ENCODE measurements around the gene EVA1A.

The EVA1A gene

DNA sequence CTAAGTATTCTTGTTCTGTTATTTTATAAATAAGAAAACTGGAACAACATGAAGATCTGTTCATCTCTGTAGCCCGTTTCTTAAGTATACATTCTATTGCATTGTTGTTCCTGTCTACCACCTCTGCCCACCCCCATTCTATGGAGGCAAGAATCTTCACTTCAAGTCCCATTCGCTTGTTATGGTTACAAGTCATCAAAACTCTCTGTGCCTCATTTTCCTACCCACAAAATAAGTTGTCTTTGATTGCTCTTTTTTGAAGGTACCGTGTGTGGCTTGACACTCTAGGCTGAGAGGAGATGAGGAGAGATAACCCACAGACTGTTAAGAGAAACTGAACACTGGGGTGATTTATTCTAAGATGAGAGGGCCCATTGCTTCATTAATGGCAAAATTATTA is 2.9 kb upstream of the EVA1A start:
- DNase-seq (ENCODE audit: low spot score), result no peak

DNA sequence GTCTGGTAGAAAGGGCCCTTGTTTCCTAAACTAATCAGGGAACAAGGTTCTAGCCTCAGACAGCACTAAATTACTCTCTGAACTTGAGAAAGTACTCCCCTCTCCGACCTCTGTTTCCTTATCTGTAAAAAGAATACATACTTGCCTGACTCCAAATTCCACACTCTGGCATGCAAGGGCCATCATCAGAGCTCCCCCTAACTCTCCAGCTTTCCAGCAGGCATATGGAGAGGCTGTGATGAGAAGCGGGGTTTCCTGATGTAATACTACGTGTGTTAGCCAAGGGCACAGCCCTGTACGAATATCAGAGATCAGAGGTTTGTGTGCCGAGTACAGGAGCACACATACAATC is 1.8 kb upstream of the EVA1A start:
- no peak for DNase-seq (ENCODE audit: low spot score)

DNA sequence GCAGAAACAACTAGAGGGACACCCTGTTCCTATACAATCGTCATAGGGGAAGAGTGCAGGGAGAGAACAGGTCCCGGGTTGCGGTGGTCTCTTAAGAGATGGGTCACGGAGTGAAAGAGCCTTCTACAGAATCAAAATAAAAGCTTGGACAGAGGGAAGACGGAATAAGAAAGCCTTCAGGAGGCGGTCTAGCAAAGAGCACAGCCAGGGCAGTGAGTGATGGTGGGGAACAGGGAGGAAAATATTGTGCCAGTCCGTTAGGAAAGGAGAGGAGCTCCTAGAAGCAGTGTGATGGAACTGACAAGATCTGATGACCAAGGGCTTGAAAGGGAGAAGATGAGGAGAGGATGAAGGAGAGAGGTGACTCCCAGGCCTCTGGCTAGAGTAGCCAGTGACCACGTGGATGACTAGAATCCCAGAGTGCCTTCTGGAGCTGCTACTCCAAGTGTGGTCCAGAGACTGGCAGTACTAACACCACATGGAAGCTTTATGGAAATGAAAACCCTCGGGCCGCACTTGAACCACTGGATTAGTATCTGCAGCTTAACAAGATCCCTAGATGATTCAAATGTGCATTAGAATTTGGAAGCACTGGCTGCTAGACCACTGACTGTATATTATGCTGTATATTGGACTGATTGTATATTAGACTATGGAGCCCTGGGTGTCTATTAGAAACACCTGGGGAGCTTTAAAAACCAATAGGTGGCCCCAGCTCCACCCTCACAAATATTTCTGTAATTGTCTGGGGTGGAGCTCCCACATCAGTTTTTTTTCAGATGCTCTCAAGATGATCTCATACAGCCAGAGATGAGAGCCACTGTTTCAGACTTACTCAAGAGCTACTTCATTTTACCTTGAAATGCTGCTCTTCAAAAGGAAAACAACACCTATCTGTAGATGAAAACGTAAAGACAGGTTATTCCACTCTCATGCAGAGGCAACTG is 1.1 kb upstream of the EVA1A start:
- DNase-seq (ENCODE audit: low spot score), result no peak

DNA sequence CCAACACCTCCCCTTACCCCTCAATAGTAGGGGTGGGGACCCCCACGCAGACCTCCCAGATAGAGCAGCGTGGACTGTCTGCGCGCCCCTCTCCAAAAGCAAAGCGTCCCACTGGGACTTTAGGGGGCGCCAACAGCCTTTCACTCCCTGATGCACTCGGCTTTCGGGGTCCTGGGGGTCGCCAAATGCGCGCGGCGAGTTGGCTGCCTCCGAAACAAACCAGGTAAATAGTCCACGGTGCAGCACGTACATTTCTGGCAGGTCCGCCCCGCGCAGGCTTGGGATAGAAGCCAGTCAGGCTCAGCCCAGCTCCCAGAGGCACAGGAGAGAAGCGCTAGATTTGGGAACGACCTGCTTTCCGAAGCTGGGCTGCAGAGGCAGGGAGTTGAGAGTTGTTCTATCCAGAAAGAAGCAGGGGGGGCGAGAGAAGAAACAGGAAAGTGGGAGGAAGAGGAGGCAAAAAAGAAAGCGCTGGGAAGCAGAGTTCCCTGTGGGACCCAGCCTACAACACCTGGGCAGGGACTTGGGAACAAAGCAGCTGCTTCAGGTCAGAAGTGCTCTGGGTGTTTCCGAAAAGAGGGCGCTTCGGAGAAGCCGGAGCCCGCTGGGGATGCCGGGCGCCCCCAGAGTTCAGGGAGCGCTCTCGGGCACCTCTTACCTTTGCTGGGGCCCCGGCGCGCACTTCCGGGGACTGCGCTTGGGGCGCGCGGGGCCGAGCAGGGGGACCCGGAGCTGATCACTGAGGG is 544 bp downstream of the EVA1A start:
- DNase-seq (ENCODE audit: low spot score), result no peak

DNA sequence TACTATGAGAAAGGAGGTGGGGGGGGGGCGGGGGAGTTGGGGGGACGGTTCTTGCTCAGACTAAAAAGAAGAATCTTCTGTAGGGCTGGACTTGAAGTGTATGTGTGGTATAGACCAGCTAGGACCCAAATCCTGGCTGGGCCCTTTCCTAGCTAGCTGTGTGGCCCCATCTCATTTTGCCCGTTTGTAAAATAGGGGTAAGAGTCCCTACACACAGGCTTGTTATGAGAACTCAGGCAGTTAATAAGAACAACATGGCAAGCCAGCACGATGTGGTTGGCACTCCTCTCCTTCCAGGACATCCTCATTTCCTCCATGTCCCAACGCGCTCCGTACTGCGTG is 1.1 kb downstream of the EVA1A start:
- DNase-seq (ENCODE audit: low spot score), result no peak

DNA sequence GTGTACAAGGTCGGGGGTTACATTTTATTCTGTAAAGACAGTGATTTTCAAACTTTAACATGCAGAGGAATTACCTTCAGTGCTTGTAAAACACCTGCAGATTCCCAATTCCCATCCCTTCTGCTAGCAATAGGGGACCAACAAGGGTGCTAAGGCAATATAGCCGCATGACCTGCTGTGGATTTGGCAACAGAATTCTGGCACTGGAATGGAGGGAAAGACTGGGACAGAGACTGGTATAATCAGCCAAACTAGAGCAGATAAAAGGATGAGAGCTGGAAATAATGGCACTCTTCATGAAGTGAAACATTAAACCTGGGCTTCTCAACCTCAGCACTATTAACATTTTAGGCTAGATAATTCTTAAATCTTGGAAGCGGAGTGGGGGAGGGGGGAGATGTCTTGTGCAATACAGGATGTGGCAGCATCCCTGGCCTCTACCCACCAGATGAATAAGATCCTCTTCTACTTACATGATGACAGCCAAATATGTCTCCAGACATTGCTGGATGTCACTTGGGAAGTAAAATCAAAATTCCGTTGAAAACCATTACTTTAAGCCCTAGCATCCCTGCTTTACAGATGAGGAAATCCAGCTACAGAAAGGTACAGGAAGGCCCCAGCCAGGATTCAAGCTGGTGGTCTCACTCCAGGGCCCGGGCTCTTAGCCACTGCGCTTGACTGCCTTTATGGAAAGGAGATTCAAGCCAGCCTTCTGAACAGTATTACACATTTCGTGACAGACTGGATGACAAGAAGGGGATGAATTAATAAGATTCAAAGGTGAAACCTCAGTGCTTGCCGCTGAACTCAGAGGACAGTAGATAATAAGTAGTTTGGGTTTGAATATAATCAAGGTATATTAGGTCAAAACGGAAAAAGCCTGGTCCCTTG is 1.7 kb downstream of the EVA1A start:
- DNase-seq (ENCODE audit: low spot score), result no peak

DNA sequence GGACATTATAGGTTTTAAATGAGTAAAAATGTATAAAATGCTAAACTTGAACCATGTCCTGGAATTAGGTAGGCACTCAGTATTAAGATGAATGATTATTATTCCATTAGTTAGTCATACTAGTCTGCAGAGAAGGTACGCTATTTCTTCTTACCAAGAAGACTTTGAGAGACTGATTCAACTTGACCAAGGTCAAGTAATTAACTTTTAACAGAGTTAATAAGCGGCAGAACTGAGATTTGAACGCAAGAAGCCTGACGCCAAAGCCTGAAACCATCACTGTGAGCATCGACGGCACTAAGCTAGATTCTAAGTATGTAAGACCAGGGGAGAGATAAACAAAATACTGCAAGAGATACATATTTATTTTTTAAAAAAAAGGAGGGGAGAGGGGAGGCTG is 2.6 kb downstream of the EVA1A start:
- DNase-seq (ENCODE audit: low spot score), result no peak

DNA sequence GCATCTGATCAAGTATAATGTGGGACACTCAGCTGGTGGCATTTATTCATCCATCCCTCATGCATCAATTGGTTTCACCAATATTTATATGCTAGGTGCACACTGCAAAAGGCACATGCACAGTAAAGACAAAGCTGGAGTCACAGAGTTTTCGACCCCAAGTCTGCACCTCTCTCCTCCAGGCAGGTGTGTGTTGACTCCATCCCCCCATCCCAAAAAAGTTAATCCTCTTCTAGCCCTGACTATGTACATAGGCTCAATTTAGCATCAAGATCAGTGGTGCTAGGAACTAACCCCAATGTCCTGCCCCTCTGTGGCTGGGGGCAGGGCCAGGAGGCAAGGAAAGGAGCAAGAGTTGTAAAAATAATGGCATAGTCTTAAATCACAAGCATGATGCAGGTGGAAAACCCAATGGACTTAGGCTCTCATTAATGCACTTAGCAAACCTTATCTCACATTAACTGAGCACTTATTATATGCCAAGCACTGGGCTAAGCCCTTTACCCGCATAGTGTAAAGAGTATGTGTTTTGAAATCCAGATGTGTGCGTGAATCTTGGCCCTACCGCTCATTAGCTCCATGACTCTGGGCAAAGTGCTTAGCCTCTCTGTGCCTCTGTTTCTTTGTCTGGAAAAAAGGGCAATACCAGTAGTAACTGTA is 3.1 kb downstream of the EVA1A start:
- DNase-seq (ENCODE audit: low spot score), result no peak

DNA sequence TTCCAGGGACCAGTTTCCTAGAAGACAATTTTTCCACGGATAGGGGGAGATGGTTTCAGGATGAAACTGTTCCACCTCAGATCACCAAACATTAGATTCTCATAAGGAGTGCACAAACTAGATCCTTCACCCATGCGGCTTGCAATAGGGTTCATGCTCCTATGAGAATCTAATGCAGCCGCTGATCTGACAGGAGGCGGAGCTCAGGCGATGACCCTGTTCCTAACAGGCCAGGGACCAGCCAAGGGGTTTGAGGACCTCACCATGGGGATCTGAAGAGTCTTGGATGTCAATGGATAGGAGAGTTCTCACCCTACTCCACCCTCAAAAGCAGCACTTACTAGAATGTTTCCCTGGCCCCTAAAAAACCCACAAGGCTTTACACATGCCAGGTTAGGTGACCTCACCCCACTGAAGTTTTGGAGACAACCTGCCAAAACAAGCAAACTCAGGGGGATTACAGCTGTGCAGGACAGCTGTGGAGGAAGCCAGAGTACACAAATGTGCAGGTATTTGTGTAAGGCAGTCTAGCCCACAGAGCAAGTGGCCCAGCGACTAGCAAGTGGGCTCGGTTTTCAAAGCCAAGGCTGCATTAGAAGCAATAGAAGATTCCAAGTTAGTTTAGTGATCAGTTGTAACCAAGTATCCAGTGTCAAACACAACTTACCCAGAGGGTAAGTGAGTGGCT is 3.9 kb downstream of the EVA1A start:
- no peak for DNase-seq (ENCODE audit: low spot score)

DNA sequence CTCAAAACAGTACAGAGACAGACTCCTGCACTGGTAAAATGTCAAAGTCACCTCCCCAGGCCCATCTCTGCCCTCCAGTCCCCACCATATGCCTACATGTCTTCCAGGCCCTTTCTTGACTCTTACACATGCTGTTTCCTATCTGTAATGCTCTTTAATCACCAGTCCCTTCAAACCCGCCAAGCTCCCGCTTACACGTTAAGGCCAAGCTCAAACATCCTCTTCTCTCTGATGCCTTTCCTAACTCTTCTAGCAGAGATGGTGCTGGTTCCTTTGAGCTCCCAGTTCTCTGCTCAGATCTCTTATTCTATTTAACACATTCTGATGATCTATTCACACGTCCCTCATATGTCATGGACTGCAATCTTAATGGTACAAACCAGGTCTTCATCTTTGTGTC is 5.0 kb downstream of the EVA1A start:
- DNase-seq (ENCODE audit: low spot score), result no peak

DNA sequence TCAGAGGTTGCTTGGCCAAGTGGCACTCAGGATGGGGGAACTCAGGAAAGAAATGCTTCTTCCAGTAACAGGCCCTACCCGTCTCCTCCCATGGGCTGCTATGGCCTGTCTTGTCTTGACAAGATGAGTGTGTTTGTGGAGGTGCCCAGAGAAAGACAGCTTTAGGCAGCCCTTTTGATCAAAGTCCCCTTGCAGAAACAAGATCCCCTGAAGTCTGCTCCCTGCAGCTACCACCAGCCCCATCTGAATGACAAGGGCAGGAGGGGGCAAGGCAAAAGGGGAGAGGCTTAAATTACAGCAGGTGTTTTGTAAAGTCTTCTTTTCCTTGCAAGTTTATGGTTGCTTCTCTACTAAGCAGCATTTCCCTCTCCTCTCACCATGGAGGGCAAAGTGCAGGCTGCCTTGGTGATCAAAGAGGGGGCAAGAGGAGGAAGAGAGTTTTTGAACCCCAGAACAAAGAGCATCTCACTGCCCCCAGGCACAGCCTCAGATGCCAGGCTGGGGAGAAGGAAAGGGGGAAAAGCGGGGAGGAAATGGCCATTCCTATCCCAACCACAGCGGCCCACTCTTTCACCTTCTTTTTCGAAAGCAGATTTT is 6.7 kb downstream of the EVA1A start:
- no peak for DNase-seq (ENCODE audit: low spot score)

DNA sequence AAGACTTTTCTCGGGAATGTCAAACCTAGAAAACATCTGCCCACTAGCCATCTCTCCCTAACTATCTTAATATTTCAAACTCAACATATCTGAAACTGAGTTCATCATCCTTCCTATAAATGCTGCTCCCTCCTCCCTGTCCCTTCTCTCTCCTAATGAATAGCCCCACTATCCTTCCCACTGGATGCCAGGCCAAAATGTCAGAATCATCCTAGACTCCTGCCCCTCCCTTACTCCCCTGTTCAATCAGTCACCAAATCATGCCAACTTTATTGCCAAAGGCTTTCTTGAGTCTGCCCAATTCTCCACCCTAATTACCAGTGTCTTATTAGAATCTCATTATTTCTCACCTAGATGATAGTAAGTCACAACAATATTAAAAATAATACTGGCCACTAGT is 8.5 kb downstream of the EVA1A start:
- DNase-seq (ENCODE audit: low spot score), result no peak

DNA sequence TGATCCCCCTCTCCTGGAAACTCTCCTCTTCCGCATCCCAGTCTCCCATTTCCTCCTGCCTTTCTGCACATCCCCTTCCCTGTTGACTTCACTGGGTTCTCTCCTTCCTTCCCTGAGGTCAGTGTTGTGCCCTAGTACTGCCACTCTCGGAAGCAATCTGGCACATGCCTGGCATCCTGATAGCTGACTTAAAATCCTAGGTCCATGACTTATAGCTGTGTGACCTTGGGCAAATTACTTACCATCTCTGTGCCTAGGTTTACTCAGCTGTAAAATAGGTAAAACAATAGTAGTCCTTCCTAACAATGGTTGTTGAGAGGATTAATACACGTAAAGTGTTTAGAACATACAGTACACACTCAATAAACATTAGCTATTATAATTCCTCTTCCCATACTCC is 9.3 kb downstream of the EVA1A start:
- no peak for DNase-seq (ENCODE audit: low spot score)

DNA sequence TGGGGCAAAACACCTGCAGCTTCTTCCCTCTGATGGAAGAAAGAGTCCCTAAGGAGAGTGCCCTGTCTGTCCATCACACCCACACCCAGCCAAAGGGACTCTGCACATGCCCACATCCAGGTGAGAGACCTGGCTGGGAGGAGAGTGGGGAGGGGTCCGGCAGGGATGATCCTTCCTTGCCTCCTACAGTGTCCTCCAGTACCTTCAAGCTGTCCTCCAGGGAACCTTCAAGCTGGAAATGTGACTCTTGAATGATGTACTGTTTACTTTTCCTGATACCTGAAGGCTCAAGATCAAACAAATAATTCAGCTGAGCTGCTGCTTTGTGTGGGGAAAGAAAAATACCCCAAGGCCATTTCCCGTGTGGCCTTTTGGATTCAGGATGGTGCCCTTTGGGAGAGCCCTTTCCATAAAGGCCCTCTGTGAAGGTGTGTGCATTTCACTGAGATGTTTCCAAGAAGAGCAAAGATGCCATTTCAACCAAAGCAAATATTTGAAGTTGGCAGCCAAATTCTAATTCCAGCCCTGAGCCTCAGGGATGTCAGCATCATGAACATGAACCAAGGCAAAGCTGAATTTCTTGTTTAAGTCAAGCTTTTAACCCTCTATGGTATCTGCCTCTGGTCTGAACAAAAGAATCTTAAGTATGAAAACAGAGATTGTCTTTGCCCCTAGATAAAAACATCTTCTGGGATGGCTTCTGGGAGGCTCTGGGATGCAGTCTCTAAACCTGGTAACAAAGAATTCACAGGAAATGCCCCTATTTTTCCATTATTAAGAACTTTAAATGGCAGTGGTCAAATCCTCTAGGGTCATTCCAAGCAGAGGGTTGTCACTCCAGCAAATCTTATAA is 11.1 kb downstream of the EVA1A start:
- no peak for DNase-seq (ENCODE audit: low spot score)

DNA sequence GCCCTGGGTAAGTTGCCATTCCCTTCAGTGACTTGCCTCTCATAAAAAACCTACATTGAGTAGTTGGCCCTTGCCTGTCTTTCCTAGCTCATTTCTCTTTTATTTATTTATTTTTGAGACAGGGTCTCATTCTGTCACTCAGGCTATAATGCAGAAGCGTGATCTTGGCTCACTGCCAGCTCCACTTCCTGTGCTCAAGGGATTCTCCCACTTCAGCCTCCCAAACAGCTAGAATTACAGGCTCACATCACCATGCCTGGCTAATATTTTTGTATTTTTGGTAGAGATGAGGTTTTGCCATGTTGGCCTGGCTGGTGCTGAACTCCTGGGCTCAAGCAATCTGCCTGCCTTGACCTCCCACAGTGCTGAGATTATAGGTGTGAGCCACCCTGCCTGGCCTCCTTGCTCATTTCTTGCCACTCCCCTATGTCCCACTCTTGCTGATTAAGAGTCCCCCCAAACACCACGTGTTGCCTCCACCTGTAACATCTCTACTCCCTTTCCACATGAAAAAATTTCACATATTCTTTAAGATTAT is 12.6 kb downstream of the EVA1A start:
- DNase-seq (ENCODE audit: low spot score), result no peak

DNA sequence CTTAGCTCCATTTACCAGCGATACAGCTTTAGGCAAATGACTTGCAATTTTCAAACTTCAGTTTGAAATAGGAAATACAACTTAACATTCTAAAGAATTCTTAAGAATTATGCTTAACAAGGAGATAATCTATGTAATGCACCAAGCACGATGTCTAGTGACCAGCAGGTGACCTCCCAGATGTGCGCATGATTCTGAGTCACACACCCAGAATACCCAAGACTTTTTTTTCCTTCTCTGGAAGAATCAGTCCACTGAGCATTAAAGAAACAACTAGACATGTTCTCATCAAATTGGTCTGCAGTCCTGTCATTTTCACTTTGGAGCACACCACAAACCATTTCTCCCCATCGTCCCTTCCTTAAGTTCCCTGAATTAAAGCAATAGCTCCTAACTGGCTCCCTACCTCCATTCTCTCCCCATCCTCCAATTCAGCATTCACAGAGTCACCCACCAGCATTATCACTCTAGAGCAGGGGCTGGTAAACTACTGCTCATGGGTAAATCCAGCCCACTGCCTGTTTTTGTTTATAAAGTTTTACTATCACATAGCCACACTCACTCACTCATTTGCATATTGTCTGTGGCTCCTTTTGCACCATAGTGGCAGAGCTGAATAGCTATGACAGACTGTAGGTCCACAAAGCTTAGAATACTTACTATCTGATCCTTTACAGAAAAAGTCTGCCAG is 13.2 kb downstream of the EVA1A start:
- no peak for DNase-seq (ENCODE audit: low spot score)

DNA sequence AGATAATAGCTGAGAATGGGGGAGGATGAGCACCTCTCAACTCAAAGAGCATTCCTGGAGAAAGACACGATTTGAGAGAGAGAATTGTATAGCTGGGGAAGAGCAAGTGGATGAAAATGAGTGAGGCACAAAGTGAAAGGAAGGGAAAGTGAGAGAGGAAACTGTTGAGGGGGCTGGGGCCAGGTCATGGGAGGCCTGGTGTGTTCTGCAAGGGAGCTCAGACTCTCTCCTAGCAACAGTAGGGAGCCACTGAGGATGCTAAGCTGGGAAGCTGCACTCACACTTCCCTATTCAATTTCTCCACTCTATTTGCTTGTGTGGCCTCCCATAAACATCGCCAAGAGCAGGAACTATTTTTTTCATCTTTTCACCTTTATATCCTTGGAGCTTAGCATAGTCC is 14.8 kb downstream of the EVA1A start:
- no peak for DNase-seq (ENCODE audit: low spot score)

DNA sequence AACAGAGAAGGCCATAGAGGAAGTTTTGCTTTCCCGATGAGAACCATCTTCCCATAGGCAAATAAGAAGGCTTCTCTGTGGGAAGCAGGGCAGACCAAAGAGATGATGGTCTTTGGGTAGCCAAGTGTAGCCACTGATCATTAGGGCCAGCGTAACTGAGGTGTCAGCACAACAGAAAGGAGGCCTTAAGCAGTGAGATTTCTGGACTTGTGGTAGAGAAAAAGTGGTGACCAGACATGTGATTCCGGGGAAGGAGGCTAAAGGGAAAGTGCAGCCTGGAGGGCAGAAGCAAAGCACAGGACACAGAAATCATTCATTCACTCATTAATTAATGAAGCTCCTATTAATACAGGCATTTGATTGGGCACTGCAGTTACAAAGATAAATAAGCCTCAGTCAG is 15.4 kb downstream of the EVA1A start:
- no peak for DNase-seq (ENCODE audit: low spot score)

DNA sequence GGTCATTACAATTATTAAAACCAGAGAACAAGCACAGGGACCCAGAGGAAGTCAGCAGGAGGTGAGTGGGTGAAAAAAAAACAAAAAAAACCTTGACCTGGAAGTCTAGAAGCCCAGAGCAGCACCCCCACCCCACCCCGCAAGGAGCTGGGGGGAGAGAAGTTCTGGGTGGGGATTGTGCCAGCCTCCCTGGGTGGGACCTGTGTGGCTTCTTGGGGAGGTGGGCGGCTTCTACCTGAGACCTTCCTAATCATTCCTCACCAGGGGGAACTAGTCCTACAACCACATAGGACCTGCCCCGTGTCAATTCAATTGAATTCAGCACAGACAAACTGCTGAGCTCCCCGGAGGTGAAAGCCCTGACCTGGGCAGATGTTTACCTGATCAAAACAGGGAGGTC is 17.3 kb downstream of the EVA1A start:
- no peak for DNase-seq (ENCODE audit: low spot score)
